A549 (cell line): ENCODE measurements around the gene SENP7. TPM values are rescaled to one million over a fixed set of nuclear protein-coding genes. Genes with fewer than 3 reads are reported as not detected.

ENCODE experiments used
- ATAC-seq, 2 experiments: fragments of 200-7000 bp in 1 of 2; fragments of >200 bp in 1 of 2; cut with Nextera tagmentation in 1 of 2; cut with Tn5 transposase in 1 of 2; 3 replicates each; pipeline versions ENCODE4 v1.8.0 to v1.9.1; 2018 to 2020; ENCODE audit warnings: mild to moderate bottlenecking in 1 of 2, moderate library complexity in 1 of 2
- CTCF ChIA-PET: fragments of 300-600 bp; sonication (Branson Sonifier 250); formaldehyde crosslinking; extraction: SDS; loops from one replicate; lab custom pipeline; 2021; ENCODE audit warnings: antibody characterized with exemption, inconsistent platforms; lab: Yijun Ruan, JAX
- POLR2A ChIA-PET: fragments of 350-600 bp; formaldehyde crosslinking; extraction: SDS; loops from one replicate; lab custom pipeline; 2021; ENCODE audit warnings: antibody characterized with exemption, inconsistent platforms; lab: Yijun Ruan, JAX
- DNase-seq, 2 experiments: peaks; one replicate each; pipeline versions ENCODE4 v3.0.0 to v3.0.0-alpha.2; 2011 to 2016; ENCODE audit warnings: low read depth in 1 of 2, low spot score in 1 of 2
- FAIRE-seq: peaks from 2 replicates; lab custom pipeline; 2011; peaks lifted over from hg19 to GRCh38; lab: Jason Lieb, UNC
- H3K27ac ChIP-seq, 2 experiments: fragments of >200 bp; sonication (Bioruptor Twin); formaldehyde crosslinking; 3 replicates each; pipeline ENCODE4 v1.5.1; 2016 to 2017
- H3K4me1 ChIP-seq: fragments of >200 bp; sonication (Bioruptor Twin); formaldehyde crosslinking; 3 replicates; pipeline ENCODE4 v1.6.1; 2016
- H3K4me2 ChIP-seq: fragments of >200 bp; sonication (Bioruptor Twin); formaldehyde crosslinking; 3 replicates; pipeline ENCODE4 v1.6.1; 2016
- H3K4me3 ChIP-seq: fragments of >200 bp; sonication (Bioruptor Twin); formaldehyde crosslinking; 3 replicates; pipeline ENCODE4 v1.5.1; 2016
- H3K9me3 ChIP-seq: fragments of >200 bp; sonication (Bioruptor Twin); formaldehyde crosslinking; 3 replicates; pipeline ENCODE4 v1.6.1; 2016
- BHLHE40 ChIP-seq: IDR thresholded peaks from 2 replicates; pipeline ENCODE4 v1.6.1; 2012; ENCODE audit warnings: low read depth, low read length, inconsistent platforms
- CBX2 ChIP-seq: fragments of 200-600 bp; sonication (generic); IDR thresholded peaks from 2 replicates; pipeline ENCODE4 v1.6.1; 2016; ENCODE audit warnings: low read depth, mild to moderate bottlenecking, borderline replicate concordance
- EHF ChIP-seq: fragments of 250-450 bp; sonication (Bioruptor Pico); IDR thresholded peaks from 2 replicates; pipeline ENCODE4 v1.5.0; 2020; ENCODE audit warnings: mild to moderate bottlenecking
- EHMT2 ChIP-seq: fragments of 200-600 bp; sonication (generic); IDR thresholded peaks from 2 replicates; pipeline ENCODE4 v1.6.1; 2016; ENCODE audit warnings: antibody characterized with exemption, low read depth, mild to moderate bottlenecking, moderate library complexity
- ESRRA ChIP-seq: fragments of 150-350 bp; IDR thresholded peaks from 2 replicates; pipeline ENCODE4 v1.6.1; 2014; ENCODE audit warnings: mild to moderate bottlenecking, low read length, borderline replicate concordance
- FOXS1 ChIP-seq: fragments of 250-450 bp; sonication (Bioruptor Pico); IDR thresholded peaks from 2 replicates; pipeline ENCODE4 v1.5.0; 2020; ENCODE audit warnings: mild to moderate bottlenecking, moderate library complexity
- GATA3 ChIP-seq: IDR thresholded peaks from 2 replicates; pipeline ENCODE4 v1.6.1; 2012; ENCODE audit warnings: borderline replicate concordance
- HEYL ChIP-seq: fragments of 250-450 bp; sonication (Bioruptor Pico); IDR thresholded peaks from 2 replicates; pipeline ENCODE4 v1.8.0; 2021; ENCODE audit warnings: mild to moderate bottlenecking, moderate library complexity
- HOXB5 ChIP-seq: fragments of 250-450 bp; sonication (Bioruptor Pico); IDR thresholded peaks from 2 replicates; pipeline ENCODE4 v1.5.0; 2020; ENCODE audit warnings: mild to moderate bottlenecking, moderate library complexity
- JUN ChIP-seq, 2 experiments: fragments of >200 bp; sonication (Bioruptor Twin); formaldehyde crosslinking; IDR thresholded peaks; 2 replicates in 1 of 2; 3 replicates in 1 of 2; pipeline ENCODE4 v1.6.1; 2016 to 2017
- KDM1A ChIP-seq: fragments of 200-600 bp; sonication (generic); IDR thresholded peaks from 2 replicates; pipeline ENCODE4 v1.6.1; 2016; ENCODE audit warnings: low read depth, mild to moderate bottlenecking
- KDM5A ChIP-seq: fragments of 200-600 bp; sonication (generic); IDR thresholded peaks from 2 replicates; pipeline ENCODE4 v1.6.1; 2016; ENCODE audit warnings: antibody characterized with exemption, mild to moderate bottlenecking
- MYC ChIP-seq: IDR thresholded peaks from 2 replicates; pipeline ENCODE4 v1.6.1; 2012; ENCODE audit warnings: mild to moderate bottlenecking, inconsistent platforms, low read length, improper control_type of control experiment, borderline replicate concordance
- NFE2L2 ChIP-seq: fragments of 150-350 bp; conservative IDR thresholded peaks from 2 replicates; pipeline ENCODE4 v1.6.1; 2014; ENCODE audit warnings: low read length
- PHF8 ChIP-seq: fragments of 200-600 bp; sonication (generic); IDR thresholded peaks from 2 replicates; pipeline ENCODE4 v1.6.1; 2016; ENCODE audit warnings: low read depth, mild to moderate bottlenecking, antibody characterized with exemption, moderate library complexity, borderline replicate concordance
- RARB ChIP-seq: fragments of 250-450 bp; sonication (Bioruptor Pico); IDR thresholded peaks from 2 replicates; pipeline ENCODE4 v1.8.0; 2021; ENCODE audit warnings: mild to moderate bottlenecking, moderate library complexity
- RCOR1 ChIP-seq: fragments of 150-350 bp; IDR thresholded peaks from 2 replicates; pipeline ENCODE4 v1.6.1; 2014; ENCODE audit warnings: antibody characterized with exemption, low read length, low read depth
- SMC3 ChIP-seq: fragments of >200 bp; sonication (Bioruptor Twin); formaldehyde crosslinking; IDR thresholded peaks from 3 replicates; pipeline ENCODE4 v1.6.1; 2018; ENCODE audit warnings: inconsistent platforms
- TP53 ChIP-seq: fragments of 250-450 bp; sonication (Bioruptor Pico); IDR thresholded peaks from 2 replicates; pipeline ENCODE4 v1.5.0; 2021; ENCODE audit warnings: mild to moderate bottlenecking, moderate library complexity
- WGBS: methylation state at CpG from one replicate; pipeline ENCODE4 v1.1.6; 2017; ENCODE audit errors: missing lambda C conversion rate; 5-methylcytosine and 5-hydroxymethylcytosine counted together
- polyA plus RNA-seq, 4 experiments: library from polyadenylated mRNA; depleted of rRNA in 3 of 4; stranded (reverse); fragments of >200 nt; fragmentation: RNase III in 1 of 4; extraction: RNeasy Plus Mini Kit Qiagen cat#74134 plus additional on column Dnase treatment in 1 of 4; gene quantifications; 2 replicates in 3 of 4; 3 replicates in 1 of 4; pipeline ENCODE4 v1.2.3, GENCODE V29; 2011 to 2017
- TF ChIP-seq, protein P1 (sequence below): fragments of 250-450 bp; sonication (Bioruptor Pico); IDR thresholded peaks from 2 replicates; pipeline ENCODE4 v1.5.0; 2020; ENCODE audit warnings: low read depth, mild to moderate bottlenecking, moderate library complexity
- TF ChIP-seq, protein P2 (sequence below): IDR thresholded peaks from 2 replicates; pipeline ENCODE4 v1.6.1; 2012
- TF ChIP-seq, protein P3 (sequence below): IDR thresholded peaks from 2 replicates; pipeline ENCODE4 v1.6.1; 2012
- TF ChIP-seq, protein P4 (sequence below): fragments of 150-350 bp; IDR thresholded peaks from 2 replicates; pipeline ENCODE4 v1.6.1; 2014; ENCODE audit warnings: low read depth, mild to moderate bottlenecking, low read length

SENP7 gene
- polyA plus RNA-seq, 2 of the 4 experiments (the other 2 are of a cell fraction) = 3.1 to 10.3 TPM

DNA sequence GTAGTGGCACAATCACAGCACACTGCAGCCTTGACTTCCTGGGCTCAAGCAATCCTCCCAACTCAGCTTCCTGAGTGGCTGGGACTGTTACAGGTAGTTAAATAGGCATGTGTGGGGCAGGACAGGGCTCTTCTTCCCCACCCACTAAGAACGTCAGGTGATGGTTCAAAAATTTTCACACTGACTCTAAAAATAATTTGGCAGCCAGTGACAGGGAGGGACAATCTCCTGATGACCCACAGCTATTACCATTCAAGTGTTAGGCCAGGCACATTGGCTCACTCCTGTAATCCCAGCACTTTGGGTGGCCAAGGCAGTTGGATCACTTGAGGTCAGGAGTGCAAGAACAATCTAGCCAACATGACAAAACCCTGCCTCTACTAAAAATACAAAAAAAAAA is 36.5 kb upstream of the SENP7 start:
- POLR2A ChIA-PET = no interaction called here

DNA sequence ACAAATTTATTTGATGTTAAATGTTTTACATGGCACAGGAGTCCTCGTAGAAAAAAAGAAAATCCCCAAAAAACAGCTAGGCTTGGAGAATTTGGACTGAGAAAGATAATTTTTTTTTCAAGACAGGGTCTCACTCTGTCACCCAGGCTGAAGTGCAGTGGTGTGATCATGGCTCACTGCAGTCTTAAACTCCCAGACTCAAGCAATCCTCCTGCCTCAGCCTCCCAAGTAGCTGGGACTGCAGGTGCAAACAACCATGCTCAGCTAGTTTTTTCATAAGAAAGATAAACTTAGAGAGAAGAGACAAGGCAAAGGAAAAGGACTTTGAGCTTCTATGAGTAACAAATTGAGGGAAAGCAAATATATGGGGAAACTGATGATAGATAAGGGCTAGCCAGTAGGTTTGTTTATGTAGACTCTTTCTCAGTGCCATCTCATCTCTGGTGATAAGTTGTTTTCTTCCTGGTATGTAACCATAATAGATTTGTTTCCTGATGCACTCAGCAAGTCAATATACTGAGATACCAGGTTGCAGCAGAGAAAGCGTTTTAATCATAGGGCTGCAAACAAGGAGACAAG is 35.6 kb upstream of the SENP7 start:
- ChIA-PET POLR2A (interaction anchor here (1.0 kb wide), 1 partner anchor 12 kb away, joined by 4 read pairs; no protein-coding TSS in a partner anchor), CTCF (interaction anchor here (0.8 to 0.9 kb wide), 2 partner anchors 13 to 18 kb away, joined by 3 read pairs; no protein-coding TSS in a partner anchor)
- WGBS = 14% methylated on average over 2 of the region's 2 CpGs
- TF ChIP-seq JUN (IDR thresholded peaks at IDR 0.05) = no peak
- TF ChIP-seq HEYL (CRISPR knock-in tag) = no peak
- TF ChIP-seq PHF8 = no peak
- TF ChIP-seq, protein P1, sequence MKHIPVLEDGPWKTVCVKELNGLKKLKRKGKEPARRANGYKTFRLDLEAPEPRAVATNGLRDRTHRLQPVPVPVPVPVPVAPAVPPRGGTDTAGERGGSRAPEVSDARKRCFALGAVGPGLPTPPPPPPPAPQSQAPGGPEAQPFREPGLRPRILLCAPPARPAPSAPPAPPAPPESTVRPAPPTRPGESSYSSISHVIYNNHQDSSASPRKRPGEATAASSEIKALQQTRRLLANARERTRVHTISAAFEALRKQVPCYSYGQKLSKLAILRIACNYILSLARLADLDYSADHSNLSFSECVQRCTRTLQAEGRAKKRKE (CRISPR knock-in tag) = no peak
- TF ChIP-seq TP53 = no peak
- Histone ChIP-seq H3K4me3 (no peak overlapping the region), H3K27ac (no peak overlapping the region), H3K9me3 (no peaks in the 10 kb centered on the region), H3K4me1 (no peaks in the 10 kb centered on the region), H3K4me2 (no peak overlapping the region)
- no peak for FAIRE-seq
- DNase-seq = peak in 1 of 2 experiments; percentile 13
- ATAC-seq = no peak; a peak in 1 of 6 replicates

More for the DNA sequence above, 36.5 kb upstream of the SENP7 start:
- H3K4me3 ChIP-seq = no peak overlapping the region
- DNase-seq (no peak), FAIRE-seq (no peak), ATAC-seq (no peak)
- TF ChIP-seq, protein P2, sequence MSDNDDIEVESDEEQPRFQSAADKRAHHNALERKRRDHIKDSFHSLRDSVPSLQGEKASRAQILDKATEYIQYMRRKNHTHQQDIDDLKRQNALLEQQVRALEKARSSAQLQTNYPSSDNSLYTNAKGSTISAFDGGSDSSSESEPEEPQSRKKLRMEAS = no peak
- no peak for TF ChIP-seq EHF (CRISPR knock-in tag)
- TF ChIP-seq KDM5A = no peak
- no peak for TF ChIP-seq EHMT2
- TF ChIP-seq, protein P3, sequence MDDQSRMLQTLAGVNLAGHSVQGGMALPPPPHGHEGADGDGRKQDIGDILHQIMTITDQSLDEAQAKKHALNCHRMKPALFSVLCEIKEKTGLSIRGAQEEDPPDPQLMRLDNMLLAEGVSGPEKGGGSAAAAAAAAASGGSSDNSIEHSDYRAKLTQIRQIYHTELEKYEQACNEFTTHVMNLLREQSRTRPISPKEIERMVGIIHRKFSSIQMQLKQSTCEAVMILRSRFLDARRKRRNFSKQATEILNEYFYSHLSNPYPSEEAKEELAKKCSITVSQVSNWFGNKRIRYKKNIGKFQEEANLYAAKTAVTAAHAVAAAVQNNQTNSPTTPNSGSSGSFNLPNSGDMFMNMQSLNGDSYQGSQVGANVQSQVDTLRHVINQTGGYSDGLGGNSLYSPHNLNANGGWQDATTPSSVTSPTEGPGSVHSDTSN = no peak
- TF ChIP-seq PHF8 = no peak
- no peak for TF ChIP-seq MYC
- no peak for TF ChIP-seq SMC3
- no peak for TF ChIP-seq RCOR1
- no peak for TF ChIP-seq JUN (IDR thresholded peaks at IDR 0.05)
- TF ChIP-seq RARB = no peak
- TF ChIP-seq GATA3 = no peak
- no peak for TF ChIP-seq NFE2L2
- TF ChIP-seq CBX2 = no peak
- no peak for TF ChIP-seq FOXS1 (CRISPR knock-in tag)
- TF ChIP-seq, protein P4, sequence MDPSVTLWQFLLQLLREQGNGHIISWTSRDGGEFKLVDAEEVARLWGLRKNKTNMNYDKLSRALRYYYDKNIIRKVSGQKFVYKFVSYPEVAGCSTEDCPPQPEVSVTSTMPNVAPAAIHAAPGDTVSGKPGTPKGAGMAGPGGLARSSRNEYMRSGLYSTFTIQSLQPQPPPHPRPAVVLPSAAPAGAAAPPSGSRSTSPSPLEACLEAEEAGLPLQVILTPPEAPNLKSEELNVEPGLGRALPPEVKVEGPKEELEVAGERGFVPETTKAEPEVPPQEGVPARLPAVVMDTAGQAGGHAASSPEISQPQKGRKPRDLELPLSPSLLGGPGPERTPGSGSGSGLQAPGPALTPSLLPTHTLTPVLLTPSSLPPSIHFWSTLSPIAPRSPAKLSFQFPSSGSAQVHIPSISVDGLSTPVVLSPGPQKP = no peak
- TF ChIP-seq KDM1A = no peak
- TF ChIP-seq BHLHE40 = no peak
- no peak for TF ChIP-seq HOXB5 (CRISPR knock-in tag)
- TF ChIP-seq ESRRA = no peak
- no peaks in the 10 kb centered on the region for H3K4me1 ChIP-seq
- CTCF ChIA-PET = interaction anchor here (0.7 kb wide), 1 partner anchor 22 kb away, joined by 3 read pairs; no protein-coding TSS in a partner anchor
- H3K9me3 ChIP-seq = no peaks in the 10 kb centered on the region
- H3K4me2 ChIP-seq = no peak overlapping the region
- no peak overlapping the region for H3K27ac ChIP-seq
- WGBS = 78% methylated on average over 1 of the region's 1 CpG
